Measurements from ENCODE around the gene SND1.

- TF ChIP-seq EZH2 (IDR thresholded peaks at IDR 0.05; ENCODE audit: low read length, unreplicated experiment) (no peak), CTCF (conservative IDR thresholded peaks at IDR 0.05; ENCODE audit: low read depth, low read length) (no peak), EZH2phosphoT487 (IDR thresholded peaks at IDR 0.05; ENCODE audit: borderline replicate concordance, low read length) (no peak)
These were observed 442.7 kb downstream of the SND1 start for GRCh38 chr7:128094686-128095085.

Measured in PC-3 (cell line).